ENCODE measurements around the gene CACNA1F. TPM values are rescaled to one million over a fixed set of nuclear protein-coding genes. Genes with fewer than 3 reads are reported as not detected.

CACNA1F gene
- total RNA-seq, result 2.6 and 3.0 TPM in 2 replicates

- no peak for DNase-seq
- ATAC-seq (ENCODE audit: low read depth), result no peak
- Mint-ChIP-seq H3K27me3 (no peaks in the 10 kb centered on the region), H3K27ac (no peak within 1 kb of the TSS), H3K4me3 (no peak within 1 kb of the TSS), H3K9me3 (no peaks in the 10 kb centered on the region), H3K36me3 (ENCODE audit: low read depth) (peaks cover 3% of the 10 kb centered on the region), H3K4me1 (peaks cover 31% of the 10 kb centered on the region)
- no peak for TF ChIP-seq CTCF (IDR thresholded peaks at IDR 0.05)
- ChIA-PET POLR2A (interaction anchor here (0.6 kb wide), 1 partner anchor 153 kb away, joined by 5 read pairs; no protein-coding TSS in a partner anchor), CTCF (no interaction called here)
- intact Hi-C loops (cut with micrococcal nuclease), result no loop called here
Measured at GRCh38 chrX:49233176-49233575, at the start of gene CACNA1F. Gene CACNA1F, minus strand, starts transcription at chrX:49233340. Its CDS starts 31 bp downstream, at chrX:49233309.

GRCh38 chrX:49282647-49283011 is 49.5 kb upstream of the CACNA1F start:
- DNase-seq (no peak), ATAC-seq (ENCODE audit: low read depth) (no peak)
- no peaks in the 10 kb centered on the region for H3K9me3 Mint-ChIP-seq
- TF ChIP-seq CTCF (IDR thresholded peaks at IDR 0.05), result no peak
- intact Hi-C loops (cut with micrococcal nuclease), result no loop called here
- H3K27ac Mint-ChIP-seq, result no peak overlapping the region
- ChIA-PET CTCF (no interaction called here), POLR2A (no interaction called here)
- no peaks in the 10 kb centered on the region for H3K27me3 Mint-ChIP-seq
- H3K4me3 Mint-ChIP-seq, result no peak overlapping the region
- no peaks in the 10 kb centered on the region for H3K36me3 Mint-ChIP-seq (ENCODE audit: low read depth)
- peaks cover under 1% of the 10 kb centered on the region for H3K4me1 Mint-ChIP-seq

- no peak for ATAC-seq (ENCODE audit: low read depth)
- H3K36me3 Mint-ChIP-seq (ENCODE audit: low read depth), result peaks cover 9% of the 10 kb centered on the region
- DNase-seq, result no peak
- H3K9me3 Mint-ChIP-seq, result no peaks in the 10 kb centered on the region
- no peak overlapping the region for H3K4me3 Mint-ChIP-seq
- H3K27ac Mint-ChIP-seq, result no peak overlapping the region
- no peak for TF ChIP-seq CTCF (IDR thresholded peaks at IDR 0.05)
- CTCF ChIA-PET, result no interaction called here
- intact Hi-C loops (cut with micrococcal nuclease), result no loop called here
- POLR2A ChIA-PET, result interaction anchor here (0.5 kb wide), 1 partner anchor 275 kb away, joined by 3 read pairs; no protein-coding TSS in a partner anchor
- peaks cover 22% of the 10 kb centered on the region for H3K4me1 Mint-ChIP-seq
- H3K27me3 Mint-ChIP-seq, result no peaks in the 10 kb centered on the region
Measured at GRCh38 chrX:49278081-49278480, 44.9 kb upstream of the CACNA1F start.

- no peaks in the 10 kb centered on the region for H3K27me3 Mint-ChIP-seq
- ATAC-seq (ENCODE audit: low read depth), result no peak
- no peak overlapping the region for H3K4me3 Mint-ChIP-seq
- no peak for DNase-seq
- intact Hi-C loops (cut with micrococcal nuclease), result no loop called here
- no peak for TF ChIP-seq CTCF (IDR thresholded peaks at IDR 0.05)
- ChIA-PET CTCF (no interaction called here), POLR2A (interaction anchor here (0.9 kb wide), 1 partner anchor 8 kb away, joined by 3 read pairs; the partner anchor contains the start of gene PPP1R3F)
- H3K4me1 Mint-ChIP-seq, result peaks cover 27% of the 10 kb centered on the region
- H3K36me3 Mint-ChIP-seq (ENCODE audit: low read depth), result peaks cover 9% of the 10 kb centered on the region
- no peaks in the 10 kb centered on the region for H3K9me3 Mint-ChIP-seq
- H3K27ac Mint-ChIP-seq, result no peak overlapping the region
Measured at GRCh38 chrX:49277535-49277830, 44.3 kb upstream of the CACNA1F start.

GRCh38 chrX:49276671-49277534 is 43.8 kb upstream of the CACNA1F start:
- POLR2A ChIA-PET, result interaction anchor here (0.9 kb wide), 1 partner anchor 8 kb away, joined by 3 read pairs; the partner anchor contains the start of gene PPP1R3F

More at GRCh38 chrX:49276671-49277534, 43.8 kb upstream of the CACNA1F start:
- no peaks in the 10 kb centered on the region for H3K9me3 Mint-ChIP-seq
- CTCF ChIA-PET, result no interaction called here
- H3K4me1 Mint-ChIP-seq, result peaks cover 33% of the 10 kb centered on the region
- H3K27ac Mint-ChIP-seq, result no peak overlapping the region
- no peak for TF ChIP-seq CTCF (IDR thresholded peaks at IDR 0.05)
- H3K27me3 Mint-ChIP-seq, result no peaks in the 10 kb centered on the region
- H3K4me3 Mint-ChIP-seq, result no peak overlapping the region
- intact Hi-C loops (cut with micrococcal nuclease), result no loop called here
- no peak for DNase-seq
- peaks cover 9% of the 10 kb centered on the region for H3K36me3 Mint-ChIP-seq (ENCODE audit: low read depth)
- no peak for ATAC-seq (ENCODE audit: low read depth)
